AG04449 (cell line): ENCODE data around the gene HSCB.
"Not testable (repeated sequence)": the region's sequence is repeated elsewhere in the genome, so short reads cannot be mapped to it uniquely, and the experiment has no call there.

Experiments used
- CTCF ChIA-PET: fragments of 350-600 bp; formaldehyde crosslinking; extraction: SDS; loops from one replicate; lab custom pipeline; 2021; ENCODE audit warnings: antibody characterized with exemption; lab: Yijun Ruan, JAX
- POLR2A ChIA-PET: fragments of 400-600, 350-600 bp; formaldehyde crosslinking; extraction: SDS; loops from one replicate; lab custom pipeline; 2020; ENCODE audit warnings: antibody characterized with exemption, inconsistent platforms; lab: Yijun Ruan, JAX
- DNase-seq: peaks from one replicate; pipeline ENCODE4 v3.0.0-alpha.2; 2010; ENCODE audit warnings: low read depth, low spot score
- H3K4me3 ChIP-seq: 2 replicates; pipeline ENCODE4 v1.5.1; 2011; ENCODE audit warnings: low read depth, mild to moderate bottlenecking, control low read depth, low read length
- CTCF ChIP-seq: IDR thresholded peaks from one replicate; pipeline ENCODE4 v1.5.1; 2011; ENCODE audit warnings: mild to moderate bottlenecking, moderate library complexity, low read length, control low read depth, inconsistent platforms; ENCODE audit not compliant: insufficient read depth; ENCODE audit errors: missing control alignments

HSCB gene

GRCh38 chr22:28736301-28737155 is 5.3 kb upstream of the HSCB start:
- POLR2A ChIA-PET = no interaction called here
- DNase-seq = no peak
- no peak overlapping the region for H3K4me3 ChIP-seq
- no peak for TF ChIP-seq CTCF
- CTCF ChIA-PET = no interaction called here

- H3K4me3 ChIP-seq = no peak overlapping the region
- no peak for DNase-seq
- ChIA-PET POLR2A (no interaction called here), CTCF (no interaction called here)
- TF ChIP-seq CTCF = no peak
These were observed 4.1 kb upstream of the HSCB start for GRCh38 chr22:28737701-28738100.

- H3K4me3 ChIP-seq, POLR2A ChIA-PET, DNase-seq: not testable (repeated sequence)
- CTCF ChIA-PET = interaction anchor here (0.9 kb wide), 1 partner anchor 13 kb away, joined by 3 read pairs; no protein-coding TSS in a partner anchor
These were observed 3.0 kb upstream of the HSCB start for GRCh38 chr22:28738876-28739275.

GRCh38 chr22:28741200-28741784 is 547 bp upstream of the HSCB start:
- POLR2A ChIA-PET = no interaction called here
- DNase-seq = no peak
- no peak for TF ChIP-seq CTCF
- H3K4me3 ChIP-seq = peak overlapping the region; percentile 73
- CTCF ChIA-PET = interaction anchor here (1.1 to 1.3 kb wide), 2 partner anchors 11 to 504 kb away, joined by 3 read pairs; no protein-coding TSS in a partner anchor

GRCh38 chr22:28742562-28742962 is 723 bp downstream of the HSCB start:
- DNase-seq = no peak
- peak overlapping the region; percentile 93 for H3K4me3 ChIP-seq
- POLR2A ChIA-PET = no interaction called here
- no peak for TF ChIP-seq CTCF
- CTCF ChIA-PET = interaction anchor here (1.0 kb wide), 2 partner anchors 13 to 298 kb away, joined by 3 read pairs; no protein-coding TSS in a partner anchor

GRCh38 chr22:28743852-28744251 is 2.0 kb downstream of the HSCB start:
- no peak for DNase-seq
- no peak overlapping the region for H3K4me3 ChIP-seq
- POLR2A ChIA-PET = no interaction called here
- no peak for TF ChIP-seq CTCF
- CTCF ChIA-PET = interaction anchor here (0.8 to 1.2 kb wide), 2 partner anchors 85 to 141 kb away, joined by 3 read pairs; no protein-coding TSS in a partner anchor
